ENCODE results near the gene NLGN1.

Gene NLGN1

DNA sequence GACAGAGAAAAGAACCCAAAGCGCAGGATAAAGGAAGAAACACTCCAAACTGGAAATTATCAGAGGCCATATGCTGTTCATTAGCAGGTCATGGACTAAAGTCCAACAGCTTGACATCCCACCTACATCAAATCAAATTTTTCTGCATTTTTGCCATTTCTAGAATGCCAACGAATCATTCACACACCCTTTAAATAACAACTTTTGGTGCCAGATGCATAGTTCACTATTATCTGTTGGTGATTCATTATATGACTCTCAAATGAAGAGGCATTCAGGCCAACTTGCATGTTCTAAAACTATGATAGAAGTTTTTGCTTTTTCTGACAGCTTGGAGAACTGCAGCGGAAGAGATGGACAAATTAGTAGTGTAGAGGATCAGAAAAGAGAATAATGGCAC is 931.8 kb downstream of the NLGN1 start:
- Histone ChIP-seq H3K4me3 (replicated peaks; ENCODE audit: low read depth, low read length) (no peak overlapping the region), H3K27me3 (replicated peaks; ENCODE audit: control insufficient read depth, insufficient read depth, low read length) (no peaks in the 10 kb centered on the region), H3K36me3 (ENCODE audit: control insufficient read depth, insufficient read depth, low read length) (no peaks in the 10 kb centered on the region)
- TF ChIP-seq, protein P1, sequence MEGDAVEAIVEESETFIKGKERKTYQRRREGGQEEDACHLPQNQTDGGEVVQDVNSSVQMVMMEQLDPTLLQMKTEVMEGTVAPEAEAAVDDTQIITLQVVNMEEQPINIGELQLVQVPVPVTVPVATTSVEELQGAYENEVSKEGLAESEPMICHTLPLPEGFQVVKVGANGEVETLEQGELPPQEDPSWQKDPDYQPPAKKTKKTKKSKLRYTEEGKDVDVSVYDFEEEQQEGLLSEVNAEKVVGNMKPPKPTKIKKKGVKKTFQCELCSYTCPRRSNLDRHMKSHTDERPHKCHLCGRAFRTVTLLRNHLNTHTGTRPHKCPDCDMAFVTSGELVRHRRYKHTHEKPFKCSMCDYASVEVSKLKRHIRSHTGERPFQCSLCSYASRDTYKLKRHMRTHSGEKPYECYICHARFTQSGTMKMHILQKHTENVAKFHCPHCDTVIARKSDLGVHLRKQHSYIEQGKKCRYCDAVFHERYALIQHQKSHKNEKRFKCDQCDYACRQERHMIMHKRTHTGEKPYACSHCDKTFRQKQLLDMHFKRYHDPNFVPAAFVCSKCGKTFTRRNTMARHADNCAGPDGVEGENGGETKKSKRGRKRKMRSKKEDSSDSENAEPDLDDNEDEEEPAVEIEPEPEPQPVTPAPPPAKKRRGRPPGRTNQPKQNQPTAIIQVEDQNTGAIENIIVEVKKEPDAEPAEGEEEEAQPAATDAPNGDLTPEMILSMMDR (IDR thresholded peaks at IDR 0.05; ENCODE audit: insufficient read depth, low read length, poor library complexity, severe bottlenecking) = no peak
- DNase-seq (ENCODE audit: extremely low read depth, insufficient read length) = no peak

DNA sequence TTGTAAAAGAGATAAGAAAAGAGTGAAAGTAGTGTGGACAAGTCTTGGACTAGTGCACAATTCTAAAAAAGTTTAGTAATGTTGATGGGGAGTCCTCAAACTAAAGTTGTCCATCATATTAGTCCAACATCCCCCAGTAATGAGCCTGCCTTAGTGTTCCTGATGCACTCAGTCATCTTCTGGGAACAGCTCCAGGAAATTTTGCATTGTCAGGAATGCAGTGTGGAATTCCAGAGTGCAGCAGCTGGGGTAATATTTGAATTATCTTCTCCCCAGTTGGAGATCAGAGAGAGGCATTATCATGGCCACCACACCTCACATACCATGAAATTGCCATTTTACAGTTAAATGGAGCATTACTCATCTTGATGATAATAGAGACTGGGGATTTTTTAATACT is 932.8 kb downstream of the NLGN1 start:
- TF ChIP-seq, protein P1 (IDR thresholded peaks at IDR 0.05; ENCODE audit: insufficient read depth, low read length, poor library complexity, severe bottlenecking) = no peak
- Histone ChIP-seq H3K36me3 (ENCODE audit: control insufficient read depth, insufficient read depth, low read length) (no peaks in the 10 kb centered on the region), H3K27me3 (replicated peaks; ENCODE audit: control insufficient read depth, insufficient read depth, low read length) (no peaks in the 10 kb centered on the region), H3K4me3 (replicated peaks; ENCODE audit: low read depth, low read length) (no peak overlapping the region)
- no peak for DNase-seq (ENCODE audit: extremely low read depth, insufficient read length)

DNA sequence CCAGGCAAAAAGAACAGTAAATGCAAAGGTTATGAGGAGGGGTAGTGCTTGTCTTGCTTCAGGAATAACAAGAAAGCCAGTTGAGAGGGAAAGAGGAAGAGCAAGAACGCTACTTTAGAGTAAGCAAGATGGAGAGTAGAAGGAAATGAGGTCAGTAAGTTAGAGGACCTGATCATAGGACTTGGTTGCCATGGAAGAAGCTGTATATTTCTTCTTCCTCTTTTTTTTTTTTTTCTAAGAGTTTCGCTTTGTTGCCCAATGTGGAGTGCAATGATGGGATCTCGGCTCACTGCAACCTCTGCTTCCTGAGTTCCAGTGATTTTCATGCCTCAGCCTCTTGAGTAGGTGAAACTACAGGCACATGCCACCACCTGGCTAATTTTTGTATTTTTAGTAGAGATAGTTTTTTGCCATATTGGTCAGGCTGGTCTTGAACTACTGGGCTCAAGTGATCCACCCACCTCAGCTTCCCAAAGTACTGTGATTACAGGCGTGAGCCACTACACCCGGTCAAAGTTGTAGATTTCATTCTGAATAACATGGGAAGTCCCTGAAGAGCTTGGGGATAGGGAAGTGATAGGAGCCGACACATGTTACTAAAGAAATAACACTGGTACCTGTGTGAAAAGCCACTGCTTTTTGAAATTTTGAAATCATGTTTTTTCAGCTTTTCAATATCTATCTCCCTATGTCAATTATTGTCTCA is 933.7 kb downstream of the NLGN1 start:
- H3K4me3 ChIP-seq (replicated peaks; ENCODE audit: low read depth, low read length) = no peak overlapping the region
- TF ChIP-seq, protein P1 (IDR thresholded peaks at IDR 0.05; ENCODE audit: insufficient read depth, low read length, poor library complexity, severe bottlenecking) = no peak
- no peaks in the 10 kb centered on the region for H3K27me3 ChIP-seq (replicated peaks; ENCODE audit: control insufficient read depth, insufficient read depth, low read length)
- DNase-seq (ENCODE audit: extremely low read depth, insufficient read length) = no peak
- H3K36me3 ChIP-seq (ENCODE audit: control insufficient read depth, insufficient read depth, low read length) = no peaks in the 10 kb centered on the region

DNA sequence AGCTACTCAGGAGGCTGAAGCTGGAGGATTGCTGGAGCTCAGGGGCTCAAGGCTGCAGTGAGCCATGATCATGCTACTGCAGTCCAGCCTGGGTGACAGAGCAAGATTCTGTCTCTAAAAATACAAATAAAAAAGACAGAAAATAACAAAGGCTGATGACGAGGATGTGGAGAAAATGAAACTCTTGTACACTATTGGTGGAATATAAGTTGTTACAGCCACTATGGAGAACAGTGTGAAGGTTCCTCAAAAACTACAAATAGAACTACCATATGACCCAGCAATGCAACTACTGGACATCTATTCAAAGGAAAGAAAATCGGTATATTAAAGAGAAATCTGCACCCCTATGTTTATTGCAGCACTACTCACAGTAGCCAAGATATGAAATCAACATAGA is 934.8 kb downstream of the NLGN1 start:
- H3K4me3 ChIP-seq (replicated peaks; ENCODE audit: low read depth, low read length) = no peak overlapping the region
- no peaks in the 10 kb centered on the region for H3K27me3 ChIP-seq (replicated peaks; ENCODE audit: control insufficient read depth, insufficient read depth, low read length)
- no peak for DNase-seq (ENCODE audit: extremely low read depth, insufficient read length)
- H3K36me3 ChIP-seq (ENCODE audit: control insufficient read depth, insufficient read depth, low read length) = no peaks in the 10 kb centered on the region
- TF ChIP-seq, protein P1 (IDR thresholded peaks at IDR 0.05; ENCODE audit: insufficient read depth, low read length, poor library complexity, severe bottlenecking) = no peak

DNA sequence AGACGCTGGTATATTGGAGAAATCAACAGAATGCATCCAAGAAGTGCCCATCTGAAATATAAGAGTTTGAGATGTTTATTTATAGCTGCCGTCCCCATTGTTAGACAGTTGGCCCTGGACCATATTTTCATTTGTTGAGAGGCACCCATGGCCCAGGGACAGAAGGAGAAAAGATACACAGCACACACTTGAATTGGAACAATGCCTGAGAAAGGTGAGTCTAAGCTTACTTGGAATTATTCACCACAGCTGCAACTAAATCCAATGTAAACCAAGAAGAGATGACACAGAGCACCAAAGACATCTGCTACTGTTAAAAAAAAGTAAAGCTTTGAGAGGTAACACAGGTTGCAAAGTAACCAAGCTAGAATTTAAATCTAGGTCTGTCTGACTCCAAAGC is 936.1 kb downstream of the NLGN1 start:
- Histone ChIP-seq H3K4me3 (replicated peaks; ENCODE audit: low read depth, low read length) (no peak overlapping the region), H3K27me3 (replicated peaks; ENCODE audit: control insufficient read depth, insufficient read depth, low read length) (no peaks in the 10 kb centered on the region), H3K36me3 (ENCODE audit: control insufficient read depth, insufficient read depth, low read length) (no peaks in the 10 kb centered on the region)
- TF ChIP-seq, protein P1 (IDR thresholded peaks at IDR 0.05; ENCODE audit: insufficient read depth, low read length, poor library complexity, severe bottlenecking) = no peak
- DNase-seq (ENCODE audit: extremely low read depth, insufficient read length) = no peak

DNA sequence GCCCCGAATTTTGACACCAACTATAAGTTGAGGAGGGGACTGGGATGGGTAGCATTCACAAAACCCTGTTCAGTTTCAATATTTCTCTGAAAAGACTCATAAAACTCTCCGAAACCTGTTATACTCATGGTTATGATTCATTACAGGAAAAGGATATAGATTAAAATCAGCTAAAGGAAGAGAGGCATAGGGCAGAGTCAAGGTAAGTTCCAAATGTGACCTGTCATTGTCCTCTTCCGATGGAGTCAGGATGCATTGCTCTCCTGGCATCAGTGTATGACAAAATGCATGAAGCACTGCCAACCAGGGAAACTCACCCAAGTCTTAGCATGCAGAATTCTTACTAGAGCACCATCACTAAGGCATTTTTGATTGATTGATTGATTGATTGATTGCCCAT is 936.6 kb downstream of the NLGN1 start:
- H3K27me3 ChIP-seq (replicated peaks; ENCODE audit: control insufficient read depth, insufficient read depth, low read length) = no peaks in the 10 kb centered on the region
- no peaks in the 10 kb centered on the region for H3K36me3 ChIP-seq (ENCODE audit: control insufficient read depth, insufficient read depth, low read length)
- TF ChIP-seq, protein P1 (IDR thresholded peaks at IDR 0.05; ENCODE audit: insufficient read depth, low read length, poor library complexity, severe bottlenecking) = no peak
- no peak overlapping the region for H3K4me3 ChIP-seq (replicated peaks; ENCODE audit: low read depth, low read length)
- DNase-seq (ENCODE audit: extremely low read depth, insufficient read length) = no peak

All from GM06990 (cell line).